ENCODE data around the gene TNFSF10. TPM values are rescaled to one million over a fixed set of nuclear protein-coding genes. Genes with fewer than 3 reads are reported as not detected.
"Not testable (repeated sequence)": the region's sequence is repeated elsewhere in the genome, so short reads cannot be mapped to it uniquely, and the experiment has no call there.

Gene TNFSF10
- polyA plus RNA-seq, 2 of the 4 experiments (the other 2 are of a cell fraction): 0.48 to 0.92 TPM

DNA sequence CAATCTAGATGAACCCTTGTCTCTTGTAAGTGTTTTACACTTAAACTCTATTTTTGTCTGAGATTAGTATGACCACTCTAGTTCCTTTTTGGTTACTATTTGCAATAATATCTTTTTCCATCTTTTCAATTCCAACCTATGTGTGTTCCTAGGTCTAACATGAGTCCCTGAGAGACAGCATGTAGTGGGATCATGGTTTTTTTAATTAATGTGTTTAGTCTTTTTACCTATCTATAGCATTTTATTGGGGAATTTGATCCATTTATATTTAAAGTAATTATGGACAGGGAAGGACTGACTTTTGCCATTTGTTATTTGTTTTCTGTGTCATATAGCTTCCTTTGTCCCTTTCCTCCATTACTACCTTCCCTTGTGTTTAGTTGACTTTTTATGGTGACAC, 21.7 kb downstream of the TNFSF10 start:
- Histone ChIP-seq H3K4me1 (no peaks in the 10 kb centered on the region), H3K4me2 (no peak overlapping the region), H3K27ac (no peak overlapping the region), H3K9me3 (no peaks in the 10 kb centered on the region), H3K4me3 (no peak overlapping the region)
- ATAC-seq (no peak), FAIRE-seq (no peak), DNase-seq (ENCODE audit: low read depth in 1 of 2, low spot score in 1 of 2) (no peak)
- TF ChIP-seq NFE2L2 (conservative IDR thresholded peaks at IDR 0.05; ENCODE audit: low read length) (no peak), ELK1 (IDR thresholded peaks at IDR 0.05; ENCODE audit: low read depth, low read length) (no peak), CHD4 (IDR thresholded peaks at IDR 0.05; ENCODE audit: borderline replicate concordance) (no peak), CTCF (IDR thresholded peaks at IDR 0.05) (no peak), FOXS1 (CRISPR knock-in tag; IDR thresholded peaks at IDR 0.05) (no peak), MAZ (IDR thresholded peaks at IDR 0.05; ENCODE audit: borderline replicate concordance, low read depth, low read length) (no peak), SMC3 (IDR thresholded peaks at IDR 0.05) (no peak), FOSB (CRISPR knock-in tag; IDR thresholded peaks at IDR 0.05) (no peak), JUN (IDR thresholded peaks at IDR 0.05) (no peak), NR3C1 (IDR thresholded peaks at IDR 0.05) (no peak), TP53 (CRISPR knock-in tag; IDR thresholded peaks at IDR 0.05) (no peak), ZNF302 (CRISPR knock-in tag; IDR thresholded peaks at IDR 0.05) (no peak), ZFP36 (IDR thresholded peaks at IDR 0.05; ENCODE audit: borderline replicate concordance, partially characterized antibody) (no peak)
- ChIA-PET CTCF (no interaction called here), POLR2A (no interaction called here)

DNA sequence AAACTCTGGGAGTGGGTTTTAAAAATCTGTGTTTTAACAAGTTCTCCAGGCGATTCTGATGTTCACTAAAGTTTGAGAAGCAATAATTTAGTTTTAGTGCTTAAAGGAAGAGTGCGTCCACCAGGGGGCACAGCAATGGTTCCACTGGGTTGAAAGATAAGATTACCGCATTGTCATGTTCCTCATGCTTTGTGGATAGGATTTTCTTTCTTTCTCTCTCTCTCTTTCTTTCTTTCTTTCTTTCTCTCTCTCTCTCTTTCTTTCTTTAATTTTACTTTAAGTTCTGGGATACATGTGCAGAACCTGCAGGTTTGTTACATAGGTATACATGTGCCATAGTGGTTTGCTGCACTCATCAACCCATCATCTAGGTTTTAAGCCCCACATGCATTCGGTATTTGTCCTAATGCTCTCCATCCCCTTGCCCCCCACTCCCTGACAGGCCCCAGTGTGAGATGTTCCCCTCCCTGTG, 33.0 kb downstream of the TNFSF10 start:
- H3K4me1 ChIP-seq, POLR2A ChIA-PET, FAIRE-seq, H3K4me2 ChIP-seq, H3K9me3 ChIP-seq, H3K4me3 ChIP-seq: not testable (repeated sequence)
- 35% methylated on average over 4 of the region's 4 CpGs for WGBS (ENCODE audit: missing lambda C conversion rate)
- ATAC-seq: peak; percentile 73 to 75
- TF ChIP-seq CTCF (IDR thresholded peaks at IDR 0.05): peak; percentile 72
- peak; percentile 91 for TF ChIP-seq SMC3 (IDR thresholded peaks at IDR 0.05)
- peak; percentile 71 to 78 for TF ChIP-seq RAD21 (conservative IDR thresholded peaks at IDR 0.05 in 1 of 2, IDR thresholded peaks at IDR 0.05 in 1 of 2)
- peak overlapping the region in 1 of 2 experiments; percentile 36; a peak in 2 of 6 replicates for H3K27ac ChIP-seq
- CTCF ChIA-PET: interaction anchor here (0.7 to 1.2 kb wide), 10 partner anchors 14 to 186 kb away, joined by 3 to 5 read pairs (median 3); no protein-coding TSS in a partner anchor
- peak; percentile 40 to 72 for DNase-seq (ENCODE audit: low read depth in 1 of 2, low spot score in 1 of 2)

- ATAC-seq (no peak), FAIRE-seq (no peak), DNase-seq (ENCODE audit: low read depth in 1 of 2, low spot score in 1 of 2) (no peak)
- H3K4me2 ChIP-seq: no peak overlapping the region
- ChIA-PET CTCF (interaction anchor here (0.8 to 2.7 kb wide), 12 partner anchors 11 to 188 kb away, joined by 3 to 16 read pairs (median 5); no protein-coding TSS in a partner anchor), POLR2A (no interaction called here)
- H3K4me3 ChIP-seq: no peak overlapping the region
- TF ChIP-seq KDM5A (IDR thresholded peaks at IDR 0.05) (no peak), HOXA7 (CRISPR knock-in tag; IDR thresholded peaks at IDR 0.05) (no peak), JUN (IDR thresholded peaks at IDR 0.05) (no peak), EP300 (IDR thresholded peaks at IDR 0.05) (no peak), MYC (IDR thresholded peaks at IDR 0.05; ENCODE audit: borderline replicate concordance, low read length) (no peak), HDAC2 (IDR thresholded peaks at IDR 0.05) (no peak), CBX8 (IDR thresholded peaks at IDR 0.05) (no peak), ZC3H11A (IDR thresholded peaks at IDR 0.05) (no peak), EHMT2 (IDR thresholded peaks at IDR 0.05; ENCODE audit: low read depth) (no peak), CHD2 (IDR thresholded peaks at IDR 0.05; ENCODE audit: low read length, partially characterized antibody) (no peak), HEYL (CRISPR knock-in tag; IDR thresholded peaks at IDR 0.05) (no peak), RAD21 (conservative IDR thresholded peaks at IDR 0.05 in 1 of 2, IDR thresholded peaks at IDR 0.05 in 1 of 2) (no peak), MAFK (IDR thresholded peaks at IDR 0.05; ENCODE audit: partially characterized antibody) (no peak), CEBPB (IDR thresholded peaks at IDR 0.05) (no peak), CTCF (IDR thresholded peaks at IDR 0.05) (no peak)
- TF ChIP-seq, protein P1, sequence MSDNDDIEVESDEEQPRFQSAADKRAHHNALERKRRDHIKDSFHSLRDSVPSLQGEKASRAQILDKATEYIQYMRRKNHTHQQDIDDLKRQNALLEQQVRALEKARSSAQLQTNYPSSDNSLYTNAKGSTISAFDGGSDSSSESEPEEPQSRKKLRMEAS (IDR thresholded peaks at IDR 0.05): no peak
- no peak overlapping the region for H3K27ac ChIP-seq
- H3K4me1 ChIP-seq: peaks cover 6% of the 10 kb centered on the region; the same call in 2 of the 3 replicates
- 64% methylated on average over 1 of the region's 1 CpG for WGBS (ENCODE audit: missing lambda C conversion rate)
- no peaks in the 10 kb centered on the region for H3K9me3 ChIP-seq
These were observed 45.1 kb downstream of the TNFSF10 start for GRCh38 chr3:172478116-172478515.

Data from A549 (cell line).